Peyer's patch (tissue), 4 donors: Measurements from ENCODE around the gene TCF21. TPM values are rescaled to one million over a fixed set of nuclear protein-coding genes. Genes with fewer than 3 reads are reported as not detected.
"Not testable (repeated sequence)": the region's sequence is repeated elsewhere in the genome, so short reads cannot be mapped to it uniquely, and the experiment has no call there.

Experiments
- DNase-seq, 3 donors: peaks; one replicate each; pipeline ENCODE4 v3.0.0-alpha.2; 2017 to 2019
- H3K27ac ChIP-seq, 4 donors: fragments of 200-600 bp; sonication (generic); one replicate each; pipeline ENCODE4 v1.5.1; 2016 to 2019
- H3K27me3 ChIP-seq, 2 donors: fragments of 200-600 bp; sonication (generic); one replicate each; pipeline ENCODE4 v1.5.1; 2019
- H3K36me3 ChIP-seq, 3 donors: fragments of 200-600 bp; sonication (generic); one replicate each; pipeline ENCODE4 v1.5.1; 2016 to 2019
- H3K4me1 ChIP-seq, 4 donors: fragments of 200-600 bp; sonication (generic); one replicate each; pipeline ENCODE4 v1.5.1; 2016 to 2019
- H3K4me3 ChIP-seq, 4 donors: fragments of 200-600 bp; sonication (generic); 1 replicate in 3 of 4; 2 replicates in 1 of 4; pipeline ENCODE4 v1.5.1; 2016 to 2019; ENCODE audit warnings: mild to moderate bottlenecking in 1 of 4
- H3K9me3 ChIP-seq, 4 donors: fragments of 200-600 bp; sonication (generic); one replicate each; pipeline ENCODE4 v1.5.1; 2016 to 2019; ENCODE audit warnings: mild to moderate bottlenecking in 1 of 4
- CTCF ChIP-seq, 6 experiments: fragments of 450-650 bp in 4 of 6; fragments of 200-600 bp in 2 of 6; sonication (generic) in 1 of 6; IDR thresholded peaks; one replicate each; pipeline ENCODE4 v1.5.1; 2017 to 2019; ENCODE audit warnings: antibody characterized with exemption in 6 of 6, mild to moderate bottlenecking in 3 of 6, moderate library complexity in 1 of 6
- POLR2A ChIP-seq, 2 donors: fragments of 450-650 bp; IDR thresholded peaks; one replicate each; pipeline ENCODE4 v1.5.1; 2017; ENCODE audit warnings: antibody characterized with exemption in 2 of 2, mild to moderate bottlenecking in 2 of 2, moderate library complexity in 2 of 2
- total RNA-seq, 4 donors: library from RNA; depleted of rRNA; stranded (reverse); fragments of >200 nt; gene quantifications; one replicate each; pipeline ENCODE4 v1.1.0, GENCODE V29; 2016

The TCF21 gene
- total RNA-seq, 4 donors from 2014 or later: 2.5 to 29.7 (median 4.7) TPM

- no peaks in the 10 kb centered on the region for H3K27me3 ChIP-seq
- H3K4me3 ChIP-seq: no peak overlapping the region
- H3K36me3 ChIP-seq: no peaks in the 10 kb centered on the region
- TF ChIP-seq POLR2A (IDR thresholded peaks at IDR 0.05) (no peak), CTCF (IDR thresholded peaks at IDR 0.05) (no peak)
- no peaks in the 10 kb centered on the region for H3K9me3 ChIP-seq
- H3K27ac ChIP-seq: no peak overlapping the region
- DNase-seq: no peak
- no peaks in the 10 kb centered on the region for H3K4me1 ChIP-seq
These were observed 29.5 kb downstream of the TCF21 start for GRCh38 chr6:133918208-133918930.

GRCh38 chr6:133919362-133919761 is 30.4 kb downstream of the TCF21 start:
- no peaks in the 10 kb centered on the region for H3K4me1 ChIP-seq
- no peaks in the 10 kb centered on the region for H3K27me3 ChIP-seq
- TF ChIP-seq CTCF (IDR thresholded peaks at IDR 0.05) (no peak), POLR2A (IDR thresholded peaks at IDR 0.05) (no peak)
- H3K36me3 ChIP-seq: no peaks in the 10 kb centered on the region
- no peaks in the 10 kb centered on the region for H3K9me3 ChIP-seq
- no peak for DNase-seq
- H3K27ac ChIP-seq: no peak overlapping the region
- H3K4me3 ChIP-seq: no peak overlapping the region

- no peaks in the 10 kb centered on the region for H3K4me1 ChIP-seq
- H3K27ac ChIP-seq: no peak overlapping the region
- H3K9me3 ChIP-seq: no peaks in the 10 kb centered on the region
- H3K36me3 ChIP-seq: no peaks in the 10 kb centered on the region
- H3K27me3 ChIP-seq: no peaks in the 10 kb centered on the region
- no peak overlapping the region for H3K4me3 ChIP-seq
- peak; percentile 72 to 93 (median 80) for DNase-seq
- TF ChIP-seq POLR2A (IDR thresholded peaks at IDR 0.05) (no peak), CTCF (IDR thresholded peaks at IDR 0.05) (peak; percentile 33 to 74 (median 69))
These were observed 32.4 kb downstream of the TCF21 start for GRCh38 chr6:133921249-133921859.

- Histone ChIP-seq H3K4me3 (no peak overlapping the region), H3K4me1 (no peaks in the 10 kb centered on the region), H3K36me3 (no peaks in the 10 kb centered on the region), H3K9me3 (no peaks in the 10 kb centered on the region), H3K27me3 (no peaks in the 10 kb centered on the region), H3K27ac (no peak overlapping the region)
- peak; percentile 63 to 97 (median 90) for TF ChIP-seq CTCF (IDR thresholded peaks at IDR 0.05)
- TF ChIP-seq POLR2A (IDR thresholded peaks at IDR 0.05): no peak
- peak in 2 of 3 donors; percentile 49 to 86 for DNase-seq
These were observed 35.2 kb downstream of the TCF21 start for GRCh38 chr6:133923938-133924593.

GRCh38 chr6:133931221-133931620 is 42.3 kb downstream of the TCF21 start:
- not testable (repeated sequence) for DNase-seq, H3K27me3 ChIP-seq, H3K36me3 ChIP-seq, H3K9me3 ChIP-seq, H3K4me1 ChIP-seq, H3K4me3 ChIP-seq, H3K27ac ChIP-seq

- not testable (repeated sequence) for H3K36me3 ChIP-seq, H3K4me3 ChIP-seq, H3K4me1 ChIP-seq, H3K27ac ChIP-seq, H3K9me3 ChIP-seq, H3K27me3 ChIP-seq, DNase-seq
These were observed 47.4 kb downstream of the TCF21 start for GRCh38 chr6:133936352-133936751.
